ENCODE data around the gene GHITM.

Gene GHITM

DNA sequence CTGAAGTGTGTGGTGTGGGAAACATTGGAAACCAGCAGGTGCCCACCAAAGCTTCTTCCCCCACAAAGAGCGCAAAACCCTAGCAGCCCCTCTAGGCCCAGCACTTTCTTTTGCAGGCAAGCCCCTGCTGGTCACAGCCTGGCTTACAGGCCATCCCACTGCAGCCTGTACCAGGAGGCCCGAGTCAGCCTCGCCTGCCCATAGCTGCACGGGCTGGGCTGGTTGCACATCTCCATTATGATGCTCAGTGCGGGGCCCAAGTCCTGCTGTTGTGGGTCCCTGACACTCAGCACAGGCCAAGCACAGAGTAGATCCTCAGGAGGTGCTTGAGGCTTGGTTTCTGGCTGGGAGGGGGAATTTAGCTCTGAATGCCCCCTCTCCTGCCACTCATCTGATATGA, 63.0 kb downstream of the GHITM start:
- no peak for DNase-seq

All from retina (tissue), 1 donor.